ENCODE measurements around the gene ATP8B4. TPM values are rescaled to one million over a fixed set of nuclear protein-coding genes. Genes with fewer than 3 reads are reported as not detected.
A peak's percentile ranks its signal among the peaks of the same experiment; 100 is the strongest.
"Not testable (repeated sequence)": the region's sequence is repeated elsewhere in the genome, so short reads cannot be mapped to it uniquely, and the experiment has no call there.

The ATP8B4 gene
- total RNA-seq, 2 donors from 2014 or later: 13.8 to 21.1 TPM

GRCh38 chr15:50113992-50114780 lies 4.8 kb downstream of the ATP8B4 start:
- intact Hi-C loops (cut with DNase I): no loop called here
- peak; percentile 86 for DNase-seq (ENCODE audit: low spot score)

GRCh38 chr15:50113187-50113505 lies 5.9 kb downstream of the ATP8B4 start:
- no peak for DNase-seq (ENCODE audit: low spot score)
- intact Hi-C loops (cut with DNase I): no loop called here

- intact Hi-C loops (cut with DNase I): no loop called here
- DNase-seq (ENCODE audit: low spot score): no peak
Measured at GRCh38 chr15:50112488-50113186, 6.4 kb downstream of the ATP8B4 start.

GRCh38 chr15:50110285-50110684 lies 8.7 kb downstream of the ATP8B4 start:
- no peak for DNase-seq (ENCODE audit: low spot score)
- intact Hi-C loops (cut with DNase I): no loop called here

- intact Hi-C loops (cut with DNase I): no loop called here
Measured at GRCh38 chr15:50109076-50109987, 9.7 kb downstream of the ATP8B4 start.

GRCh38 chr15:50108461-50108860 lies 10.6 kb downstream of the ATP8B4 start:
- DNase-seq (ENCODE audit: low spot score): no peak
- intact Hi-C loops (cut with DNase I): no loop called here

More at GRCh38 chr15:50109076-50109987, 9.7 kb downstream of the ATP8B4 start:
- no peak for DNase-seq (ENCODE audit: low spot score)

GRCh38 chr15:50107591-50108408 lies 11.2 kb downstream of the ATP8B4 start:
- peak; percentile 73 for DNase-seq (ENCODE audit: low spot score)

GRCh38 chr15:50107157-50107556 lies 11.9 kb downstream of the ATP8B4 start:
- no peak for DNase-seq (ENCODE audit: low spot score)
- intact Hi-C loops (cut with DNase I): no loop called here

More at GRCh38 chr15:50107591-50108408, 11.2 kb downstream of the ATP8B4 start:
- intact Hi-C loops (cut with DNase I): no loop called here

GRCh38 chr15:50106457-50106856 lies 12.6 kb downstream of the ATP8B4 start:
- intact Hi-C loops (cut with DNase I): no loop called here
- no peak for DNase-seq (ENCODE audit: low spot score)

GRCh38 chr15:50100486-50100885 lies 18.5 kb downstream of the ATP8B4 start:
- intact Hi-C loops (cut with DNase I): no loop called here
- no peak for DNase-seq (ENCODE audit: low spot score)

GRCh38 chr15:50098545-50098944 lies 20.5 kb downstream of the ATP8B4 start:
- intact Hi-C loops (cut with DNase I): no loop called here
- no peak for DNase-seq (ENCODE audit: low spot score)

- intact Hi-C loops (cut with DNase I): no loop called here
- no peak for DNase-seq (ENCODE audit: low spot score)
Measured at GRCh38 chr15:50095938-50096821, 22.9 kb downstream of the ATP8B4 start.

GRCh38 chr15:50089386-50089785 lies 29.6 kb downstream of the ATP8B4 start:
- DNase-seq (ENCODE audit: low spot score); intact Hi-C loops (cut with DNase I): not testable (repeated sequence)

- DNase-seq (ENCODE audit: low spot score): no peak
- intact Hi-C loops (cut with DNase I): no loop called here
Measured at GRCh38 chr15:50084932-50085331, 34.1 kb downstream of the ATP8B4 start.

- DNase-seq (ENCODE audit: low spot score): no peak
- intact Hi-C loops (cut with DNase I): no loop called here
Measured at GRCh38 chr15:50083424-50084025, 35.5 kb downstream of the ATP8B4 start.

- DNase-seq (ENCODE audit: low spot score): no peak
- intact Hi-C loops (cut with DNase I): no loop called here
Measured at GRCh38 chr15:50082066-50082465, 37.0 kb downstream of the ATP8B4 start.

GRCh38 chr15:50077651-50078050 lies 41.4 kb downstream of the ATP8B4 start:
- intact Hi-C loops (cut with DNase I): no loop called here
- no peak for DNase-seq (ENCODE audit: low spot score)

- intact Hi-C loops (cut with DNase I): no loop called here
- no peak for DNase-seq (ENCODE audit: low spot score)
Measured at GRCh38 chr15:50077176-50077575, 41.9 kb downstream of the ATP8B4 start.
